ENCODE results near the gene PTPRA. TPM values are rescaled to one million over a fixed set of nuclear protein-coding genes. Genes with fewer than 3 reads are reported as not detected.

PTPRA gene
- total and polyA plus RNA-seq, 2 donors (not counting 3 experiments of a cell fraction or from before 2014, with no cell fraction given), result 43.2 to 53.4 TPM

- Histone ChIP-seq H3K4me2 (ENCODE audit: insufficient read depth, low read length) (no peak overlapping the region), H3K9me3 (replicated peaks; ENCODE audit: control insufficient read depth, insufficient read depth, low read length) (no peaks in the 10 kb centered on the region), H4K20me1 (replicated peaks; ENCODE audit: control insufficient read depth, extremely low read depth, insufficient read depth, low read length) (no peaks in the 10 kb centered on the region), H3K4me1 (ENCODE audit: control insufficient read depth, extremely low read depth, insufficient read depth, low read length) (no peaks in the 10 kb centered on the region), H3K4me3 (replicated peaks in 1 of 3; ENCODE audit: insufficient read depth in 1 of 3, low read depth in 1 of 3, low read length in 3 of 3) (no peak overlapping the region), H2AFZ (ENCODE audit: low read depth, low read length) (no peak overlapping the region), H3K27ac (ENCODE audit: insufficient read depth, low read depth, low read length) (no peak overlapping the region), H3K79me2 (ENCODE audit: control insufficient read depth, insufficient read depth, low read length) (no peaks in the 10 kb centered on the region), H3K9ac (replicated peaks; ENCODE audit: extremely low read depth, insufficient read depth, low read length) (no peak overlapping the region), H3K9me1 (replicated peaks; ENCODE audit: control insufficient read depth, extremely low read depth, insufficient read depth, low read length) (no peaks in the 10 kb centered on the region), H3K36me3 (ENCODE audit: control insufficient read depth in 2 of 2, extremely low read depth in 1 of 2, insufficient read depth in 2 of 2, low read length in 2 of 2) (no peaks in the 10 kb centered on the region), H3K27me3 (ENCODE audit: control insufficient read depth in 2 of 2, insufficient read depth in 2 of 2, low read length in 2 of 2) (no peaks in the 10 kb centered on the region)
- FAIRE-seq (no peak), DNase-seq (ENCODE audit: low read depth, low spot score) (no peak)
- dilution Hi-C loops (cut with MboI; ENCODE audit: extremely low pct_ligation_motif_present, low sequenced_read_pairs) (no loop called here), intact Hi-C loops (cut with micrococcal nuclease) (no loop called here)
- TF ChIP-seq POLR2A (IDR thresholded peaks at IDR 0.05; ENCODE audit: low read depth, low read length) (no peak), EZH2 (IDR thresholded peaks at IDR 0.05; ENCODE audit: borderline replicate concordance, low read depth, low read length, severe bottlenecking) (no peak)
- POLR2A ChIA-PET, result no interaction called here
- no TSS peak for BruUV-seq (replicated peaks)
- CTCF ChIA-PET, result interaction anchor here (5.5 kb wide), 1 partner anchor 92 kb away, joined by 171 read pairs; no protein-coding TSS in a partner anchor
Observed at GRCh38 chr20:2847802-2848201, 25.5 kb upstream of the PTPRA start.

DNA sequence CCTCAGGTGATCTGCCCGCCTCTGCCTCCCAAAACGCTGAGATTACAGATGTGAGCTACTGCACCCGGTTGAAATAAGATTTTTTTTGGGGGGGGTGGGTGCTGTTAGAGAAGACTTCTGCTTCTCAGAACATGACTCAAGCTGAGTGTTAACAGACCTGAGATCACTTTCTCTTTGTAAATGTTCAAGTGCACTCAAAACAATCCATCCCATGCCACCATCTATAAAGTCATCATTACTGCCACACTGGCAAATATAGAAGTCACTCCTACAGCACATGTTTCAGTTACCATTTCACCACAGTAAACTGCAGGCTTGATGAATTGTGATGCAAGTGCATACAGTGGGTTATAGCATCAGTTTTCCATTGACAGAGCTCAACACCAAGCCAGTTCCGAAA lies 23.8 kb upstream of the PTPRA start:
- no peaks in the 10 kb centered on the region for H3K9me3 ChIP-seq (replicated peaks; ENCODE audit: control insufficient read depth, insufficient read depth, low read length)
- no peak overlapping the region for H3K9ac ChIP-seq (replicated peaks; ENCODE audit: extremely low read depth, insufficient read depth, low read length)
- H3K36me3 ChIP-seq (ENCODE audit: control insufficient read depth in 2 of 2, extremely low read depth in 1 of 2, insufficient read depth in 2 of 2, low read length in 2 of 2), result no peaks in the 10 kb centered on the region
- no peaks in the 10 kb centered on the region for H3K4me1 ChIP-seq (ENCODE audit: control insufficient read depth, extremely low read depth, insufficient read depth, low read length)
- intact Hi-C loops (cut with micrococcal nuclease) (no loop called here), dilution Hi-C loops (cut with MboI; ENCODE audit: extremely low pct_ligation_motif_present, low sequenced_read_pairs) (no loop called here)
- no peak overlapping the region for H2AFZ ChIP-seq (ENCODE audit: low read depth, low read length)
- TF ChIP-seq JUN (IDR thresholded peaks at IDR 0.05; ENCODE audit: borderline replicate concordance, insufficient read depth, insufficient read length, low read depth) (no peak), FOS (IDR thresholded peaks at IDR 0.05; ENCODE audit: borderline replicate concordance, insufficient read depth, low read length) (no peak), EZH2 (IDR thresholded peaks at IDR 0.05; ENCODE audit: borderline replicate concordance, low read depth, low read length, severe bottlenecking) (no peak), POLR2AphosphoS5 (IDR thresholded peaks at IDR 0.05; ENCODE audit: insufficient read depth, low read depth, low read length) (no peak), POLR2A (IDR thresholded peaks at IDR 0.05; ENCODE audit: low read depth, low read length) (no peak), GATA2 (IDR thresholded peaks at IDR 0.05; ENCODE audit: insufficient read depth, insufficient read length, low read depth, low read length) (no peak), MYC (IDR thresholded peaks at IDR 0.05; ENCODE audit: low read depth, low read length) (no peak)
- TF ChIP-seq, protein P1, sequence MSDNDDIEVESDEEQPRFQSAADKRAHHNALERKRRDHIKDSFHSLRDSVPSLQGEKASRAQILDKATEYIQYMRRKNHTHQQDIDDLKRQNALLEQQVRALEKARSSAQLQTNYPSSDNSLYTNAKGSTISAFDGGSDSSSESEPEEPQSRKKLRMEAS (IDR thresholded peaks at IDR 0.05; ENCODE audit: insufficient read depth, insufficient read length), result no peak
- TF ChIP-seq, protein P2, sequence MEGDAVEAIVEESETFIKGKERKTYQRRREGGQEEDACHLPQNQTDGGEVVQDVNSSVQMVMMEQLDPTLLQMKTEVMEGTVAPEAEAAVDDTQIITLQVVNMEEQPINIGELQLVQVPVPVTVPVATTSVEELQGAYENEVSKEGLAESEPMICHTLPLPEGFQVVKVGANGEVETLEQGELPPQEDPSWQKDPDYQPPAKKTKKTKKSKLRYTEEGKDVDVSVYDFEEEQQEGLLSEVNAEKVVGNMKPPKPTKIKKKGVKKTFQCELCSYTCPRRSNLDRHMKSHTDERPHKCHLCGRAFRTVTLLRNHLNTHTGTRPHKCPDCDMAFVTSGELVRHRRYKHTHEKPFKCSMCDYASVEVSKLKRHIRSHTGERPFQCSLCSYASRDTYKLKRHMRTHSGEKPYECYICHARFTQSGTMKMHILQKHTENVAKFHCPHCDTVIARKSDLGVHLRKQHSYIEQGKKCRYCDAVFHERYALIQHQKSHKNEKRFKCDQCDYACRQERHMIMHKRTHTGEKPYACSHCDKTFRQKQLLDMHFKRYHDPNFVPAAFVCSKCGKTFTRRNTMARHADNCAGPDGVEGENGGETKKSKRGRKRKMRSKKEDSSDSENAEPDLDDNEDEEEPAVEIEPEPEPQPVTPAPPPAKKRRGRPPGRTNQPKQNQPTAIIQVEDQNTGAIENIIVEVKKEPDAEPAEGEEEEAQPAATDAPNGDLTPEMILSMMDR (IDR thresholded peaks at IDR 0.05; ENCODE audit: extremely low read depth in 1 of 2, insufficient read depth in 1 of 2, low read depth in 1 of 2, low read length in 2 of 2), result no peak
- BruUV-seq (replicated peaks), result no TSS peak
- no peak overlapping the region for H3K4me2 ChIP-seq (ENCODE audit: insufficient read depth, low read length)
- no peak for FAIRE-seq
- no peaks in the 10 kb centered on the region for H3K9me1 ChIP-seq (replicated peaks; ENCODE audit: control insufficient read depth, extremely low read depth, insufficient read depth, low read length)
- ChIA-PET CTCF (interaction anchor here (1.2 to 5.5 kb wide), 3 partner anchors 21 to 106 kb away, joined by 3 to 171 read pairs (median 5); no protein-coding TSS in a partner anchor), POLR2A (no interaction called here)
- no peak for DNase-seq (ENCODE audit: low read depth, low spot score)
- H3K79me2 ChIP-seq (ENCODE audit: control insufficient read depth, insufficient read depth, low read length), result no peaks in the 10 kb centered on the region
- no peaks in the 10 kb centered on the region for H3K27me3 ChIP-seq (ENCODE audit: control insufficient read depth in 2 of 2, insufficient read depth in 2 of 2, low read length in 2 of 2)
- no peak overlapping the region for H3K4me3 ChIP-seq (replicated peaks in 1 of 3; ENCODE audit: insufficient read depth in 1 of 3, low read depth in 1 of 3, low read length in 3 of 3)
- no peaks in the 10 kb centered on the region for H4K20me1 ChIP-seq (replicated peaks; ENCODE audit: control insufficient read depth, extremely low read depth, insufficient read depth, low read length)
- H3K27ac ChIP-seq (ENCODE audit: insufficient read depth, low read depth, low read length), result no peak overlapping the region

Measured in endothelial cell of umbilical vein (primary cell).